ACHN (cell line): ENCODE results near the gene ANKMY1.
"Not testable (repeated sequence)": the region's sequence is repeated elsewhere in the genome, so short reads cannot be mapped to it uniquely, and the experiment has no call there.

ENCODE experiments used
- DNase-seq: peaks from one replicate; pipeline ENCODE4 v3.0.0-alpha.2; 2015
- in situ Hi-C: cut with HindIII; loops from 2 replicates; pipeline ENCODE4 v1.10.0; 2017; ENCODE audit warnings: low sequenced_read_pairs, low pct_ligation_motif_present, low pct_unique_long_range_greater_than_20kb

The ANKMY1 gene

DNA sequence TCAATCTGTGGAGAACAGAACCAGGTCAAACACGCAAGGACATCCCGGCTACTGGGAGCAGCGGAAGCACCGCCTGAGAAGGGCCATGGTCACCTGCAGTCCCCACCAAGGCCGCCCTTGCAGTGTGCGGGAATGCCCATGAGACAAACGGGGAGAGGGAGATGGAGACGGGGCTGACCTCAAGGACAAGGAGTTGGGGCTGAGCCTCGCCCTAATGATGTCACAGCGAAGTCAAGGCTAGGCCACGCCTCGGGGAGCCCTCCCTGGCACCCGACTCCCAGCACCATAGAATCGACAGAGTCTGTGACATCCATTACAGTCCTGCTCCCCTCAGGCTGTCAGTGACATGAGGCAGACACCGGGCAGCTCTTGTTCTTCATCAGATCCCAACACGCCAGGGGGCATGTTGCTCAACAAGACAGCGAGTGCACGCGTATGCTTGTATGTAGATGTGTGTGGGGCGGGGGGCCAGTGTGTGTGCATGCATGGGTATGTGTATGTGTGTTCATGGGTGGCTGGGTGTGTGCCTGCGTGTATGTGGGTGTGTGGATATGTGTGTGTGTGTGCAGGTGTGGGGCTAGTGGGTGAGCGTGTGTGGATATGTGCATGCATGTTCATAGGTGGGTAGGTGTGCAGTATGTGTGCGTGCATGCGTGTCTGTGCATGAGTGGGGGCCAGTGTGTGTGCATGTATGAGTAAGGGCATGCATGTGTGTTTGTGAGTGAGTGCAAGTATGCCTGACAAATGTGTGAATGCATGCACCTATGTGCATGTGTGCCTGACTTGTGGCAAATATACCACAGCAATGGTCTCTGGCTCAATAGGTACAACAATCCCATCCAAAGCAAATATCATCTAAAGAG lies 57.0 kb downstream of the ANKMY1 start:
- in situ Hi-C loops: no loop called here
- no peak for DNase-seq

DNA sequence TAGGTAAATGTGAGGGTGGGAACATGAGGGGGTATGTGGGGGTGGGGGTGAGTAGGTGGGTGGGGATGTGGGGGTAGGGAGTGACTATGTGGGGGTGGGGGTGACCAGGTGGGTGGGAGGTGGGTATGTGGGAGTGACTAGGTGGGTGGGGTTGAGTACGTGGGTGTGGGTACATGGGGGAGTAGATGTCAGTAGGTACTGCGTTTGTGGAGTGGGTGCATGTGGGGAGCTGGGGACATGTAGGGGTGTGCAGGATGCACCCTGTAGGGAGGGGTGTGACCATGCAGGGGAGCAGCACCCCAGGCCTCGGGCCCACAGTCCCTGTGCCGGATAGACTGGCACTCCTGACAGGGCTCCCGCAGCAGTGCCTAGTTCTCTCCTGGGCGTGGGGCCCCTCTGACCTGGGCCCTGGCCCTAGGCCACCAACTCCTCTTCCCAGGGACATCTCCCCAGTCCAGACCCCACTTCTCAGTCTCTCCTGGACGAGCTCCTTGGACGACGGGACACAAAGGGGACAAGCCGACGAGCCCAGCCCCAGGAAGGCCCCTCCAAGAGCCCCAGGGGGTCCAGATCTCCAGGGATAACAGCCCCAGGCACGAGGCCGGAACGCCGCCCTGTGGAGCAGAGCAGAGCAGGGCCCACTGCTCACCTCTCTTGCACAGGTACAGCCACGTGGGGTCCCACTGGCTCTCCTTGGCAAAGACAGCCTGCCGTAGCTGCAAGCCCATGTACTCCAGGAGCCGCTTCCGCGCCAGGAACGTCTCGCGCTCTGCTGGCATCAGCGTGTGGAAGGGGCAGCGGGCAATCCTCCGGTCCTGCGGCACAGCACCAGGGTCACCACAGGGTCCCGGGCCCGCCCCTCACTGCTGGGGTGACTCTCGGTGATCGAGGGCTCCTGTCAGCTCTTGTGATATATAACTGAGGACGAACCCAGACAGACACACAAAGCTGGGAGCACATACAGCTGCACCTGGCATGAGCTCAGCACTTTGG lies 58.2 kb downstream of the ANKMY1 start:
- in situ Hi-C loops: no loop called here
- no peak for DNase-seq

GRCh38 chr2:240498958-240499260 lies 58.9 kb downstream of the ANKMY1 start:
- in situ Hi-C loops: no loop called here
- no peak for DNase-seq

DNA sequence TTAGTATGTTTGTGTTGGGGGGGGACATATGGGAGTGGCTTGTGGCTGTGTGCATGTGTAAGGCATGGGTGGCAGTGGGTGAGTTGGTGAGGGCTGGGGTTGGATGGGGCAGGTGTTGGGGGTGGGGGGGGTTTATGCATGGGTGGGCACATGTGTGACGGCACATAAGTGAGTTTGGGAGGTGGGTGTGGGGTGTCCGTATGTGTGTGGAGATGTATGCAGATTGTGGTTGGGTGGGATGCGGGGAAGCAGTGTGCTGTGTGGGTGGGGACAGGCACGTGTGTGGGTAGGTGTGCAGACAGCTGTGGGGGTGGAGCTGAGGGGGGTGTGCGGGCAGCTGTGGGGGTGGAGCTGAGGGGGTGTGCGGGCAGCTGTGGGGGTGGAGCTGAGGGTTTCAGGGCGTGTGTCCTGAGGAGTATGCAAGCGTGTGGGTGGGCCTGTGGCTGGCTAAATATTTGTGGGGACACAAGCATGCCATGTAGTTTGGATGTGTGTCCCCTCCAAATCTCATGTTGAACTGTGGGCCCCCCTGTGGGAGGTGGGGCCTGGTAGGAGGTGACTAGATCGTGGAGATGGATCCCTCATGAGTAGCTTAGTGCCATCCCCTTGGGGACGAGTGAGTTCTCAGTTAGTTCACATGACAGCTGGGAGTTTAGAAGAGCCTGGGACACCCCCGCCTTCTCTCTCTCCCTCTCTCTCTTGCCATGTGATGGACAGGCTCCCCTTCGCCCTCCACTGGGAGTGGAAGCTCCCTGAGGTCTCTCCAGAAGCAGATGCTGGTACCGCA lies 59.4 kb downstream of the ANKMY1 start:
- DNase-seq: no peak
- in situ Hi-C loops: no loop called here

- in situ Hi-C loops: not testable (repeated sequence)
- DNase-seq: peak; percentile 45
These were observed 60.7 kb downstream of the ANKMY1 start for GRCh38 chr2:240497082-240497481.

- in situ Hi-C loops, DNase-seq: not testable (repeated sequence)
These were observed 62.8 kb downstream of the ANKMY1 start for GRCh38 chr2:240494942-240495341.

- in situ Hi-C loops: no loop called here
These were observed 63.5 kb downstream of the ANKMY1 start for GRCh38 chr2:240494194-240494793.

DNA sequence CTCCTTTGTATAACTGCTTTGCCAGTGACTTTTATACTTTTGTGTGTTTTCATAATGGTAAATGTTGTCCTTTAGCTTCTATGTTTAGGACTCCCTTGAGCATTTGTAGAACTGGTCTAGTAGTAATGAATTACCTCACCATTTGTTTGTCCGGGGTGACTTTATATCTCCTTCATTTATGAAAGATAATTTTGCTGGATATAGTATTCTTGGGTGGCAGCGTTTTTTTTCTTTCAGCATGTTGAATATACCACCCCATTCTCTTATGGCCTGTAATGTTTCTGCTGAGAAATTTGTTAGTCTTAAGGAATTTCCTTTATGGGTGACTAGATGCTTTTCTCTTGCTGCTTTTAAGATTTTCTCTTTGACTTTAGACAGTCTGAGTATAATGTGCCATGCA lies 66.3 kb downstream of the ANKMY1 start:
- in situ Hi-C loops: no loop called here
- DNase-seq: no peak

More at GRCh38 chr2:240494194-240494793, 63.5 kb downstream of the ANKMY1 start:
- DNase-seq: no peak

- in situ Hi-C loops: no loop called here
- DNase-seq: no peak
These were observed 75.6 kb downstream of the ANKMY1 start for GRCh38 chr2:240482141-240482540.

GRCh38 chr2:240481720-240482119 lies 76.1 kb downstream of the ANKMY1 start:
- DNase-seq: no peak
- in situ Hi-C loops: no loop called here

DNA sequence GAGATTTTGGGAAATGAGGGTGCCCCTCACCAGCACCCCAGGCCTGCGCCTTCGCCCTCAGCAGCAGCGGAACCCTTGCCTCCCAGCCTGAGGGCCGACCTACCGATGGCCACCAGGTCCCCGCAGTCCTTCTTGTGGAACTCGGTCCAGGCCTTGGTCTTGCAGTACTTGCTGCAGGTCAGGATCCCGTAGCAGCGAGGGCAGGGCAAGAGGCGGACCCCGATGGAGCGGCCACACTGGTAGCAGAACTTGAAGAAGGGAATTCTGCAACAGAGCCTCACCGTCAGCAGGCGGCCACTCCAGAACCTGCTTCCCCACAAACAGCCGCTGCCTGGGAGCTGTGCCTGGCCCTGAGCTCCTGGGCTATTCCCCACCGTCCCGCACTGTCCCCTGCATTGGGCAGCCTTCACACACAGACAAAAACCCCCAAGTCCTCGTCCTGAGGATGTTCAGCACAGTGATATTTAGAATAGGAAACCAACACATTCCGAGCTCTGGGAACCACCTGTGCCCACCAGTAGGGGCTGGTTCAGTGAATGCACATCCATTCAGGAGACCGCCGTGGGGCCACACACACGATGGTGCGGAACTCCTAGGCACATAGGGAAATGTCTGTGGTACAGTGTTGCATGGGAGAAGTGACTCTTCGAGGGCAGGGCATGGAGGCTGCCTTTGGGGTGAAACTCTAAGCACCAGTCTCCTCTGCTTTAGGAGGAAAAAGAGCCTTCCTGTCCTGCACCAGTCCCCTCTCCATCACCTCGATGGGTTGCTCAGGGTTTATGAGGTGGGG lies 76.8 kb downstream of the ANKMY1 start:
- in situ Hi-C loops: no loop called here
- DNase-seq: no peak

GRCh38 chr2:240479111-240479501 lies 78.7 kb downstream of the ANKMY1 start:
- DNase-seq: no peak
- in situ Hi-C loops: no loop called here

- in situ Hi-C loops: no loop called here
- no peak for DNase-seq
These were observed 79.3 kb downstream of the ANKMY1 start for GRCh38 chr2:240478346-240479110.

- in situ Hi-C loops: no loop called here
- DNase-seq: no peak
These were observed 79.9 kb downstream of the ANKMY1 start for GRCh38 chr2:240477916-240478315.

GRCh38 chr2:240473211-240473610 lies 84.6 kb downstream of the ANKMY1 start:
- no peak for DNase-seq
- in situ Hi-C loops: no loop called here

DNA sequence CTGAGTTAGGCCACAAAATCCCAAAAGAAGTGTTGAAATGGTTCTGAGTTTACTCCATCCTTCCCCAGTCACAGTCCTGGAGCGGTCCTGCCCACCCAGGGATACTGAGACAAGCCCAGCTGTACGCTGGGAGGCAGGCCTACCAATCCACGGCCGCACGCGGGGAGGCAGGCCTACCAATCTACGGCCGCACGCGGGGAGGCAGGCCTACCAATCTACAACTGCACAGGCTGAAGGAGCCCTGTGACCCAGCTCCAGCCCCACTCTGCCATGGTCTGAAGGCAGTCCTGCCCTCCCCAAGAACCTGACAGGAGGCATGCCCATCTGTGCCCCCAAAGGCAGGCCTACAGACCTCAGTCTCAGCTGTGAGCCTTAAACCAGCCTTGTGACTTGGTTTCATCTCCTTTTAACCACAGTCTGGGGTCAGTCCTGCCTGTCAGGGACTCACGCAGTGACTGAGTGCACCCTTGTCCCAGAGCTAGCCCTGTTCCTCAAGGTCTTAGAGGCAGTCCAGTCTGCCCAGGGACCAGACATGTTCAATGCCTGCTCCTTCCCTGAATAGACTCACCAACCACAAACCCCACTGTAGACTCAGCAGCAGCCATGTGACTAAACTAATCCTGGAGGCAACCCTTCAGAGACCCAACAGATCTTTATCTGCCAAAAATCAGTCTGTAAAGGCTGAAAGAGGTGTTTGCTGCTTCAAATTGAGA lies 85.6 kb downstream of the ANKMY1 start:
- in situ Hi-C loops: no loop called here
- no peak for DNase-seq
